NCI-H510A (cell line): ENCODE measurements around the gene HIC2.
"Not testable (repeated sequence)": the region's sequence is repeated elsewhere in the genome, so short reads cannot be mapped to it uniquely, and the experiment has no call there.

Experiments
- DNase-seq: peaks from one replicate; lab custom pipeline; 2025; lab: John Stamatoyannopoulos, UW

HIC2 gene

GRCh38 chr22:21417227-21417746, at the start of gene HIC2:
HIC2 (plus strand) TSS chr22:21417371; CDS start chr22:21442832, 25,461 bp downstream.
- DNase-seq = not testable (repeated sequence)

- DNase-seq = not testable (repeated sequence)
These were observed 48.4 kb upstream of the HIC2 start for GRCh38 chr22:21368603-21369310.

- DNase-seq = not testable (repeated sequence)
These were observed 41.3 kb upstream of the HIC2 start for GRCh38 chr22:21375880-21376279.

GRCh38 chr22:21383701-21384467, 33.3 kb upstream of the HIC2 start, which contains the start of gene RIMBP3B:
RIMBP3B (plus strand) TSS chr22:21383751; CDS start chr22:21383859, 108 bp downstream.
- DNase-seq = not testable (repeated sequence)

- not testable (repeated sequence) for DNase-seq
These were observed 32.5 kb upstream of the HIC2 start for GRCh38 chr22:21384468-21385357.

GRCh38 chr22:21389480-21389879, 27.7 kb upstream of the HIC2 start:
- DNase-seq = not testable (repeated sequence)

DNA sequence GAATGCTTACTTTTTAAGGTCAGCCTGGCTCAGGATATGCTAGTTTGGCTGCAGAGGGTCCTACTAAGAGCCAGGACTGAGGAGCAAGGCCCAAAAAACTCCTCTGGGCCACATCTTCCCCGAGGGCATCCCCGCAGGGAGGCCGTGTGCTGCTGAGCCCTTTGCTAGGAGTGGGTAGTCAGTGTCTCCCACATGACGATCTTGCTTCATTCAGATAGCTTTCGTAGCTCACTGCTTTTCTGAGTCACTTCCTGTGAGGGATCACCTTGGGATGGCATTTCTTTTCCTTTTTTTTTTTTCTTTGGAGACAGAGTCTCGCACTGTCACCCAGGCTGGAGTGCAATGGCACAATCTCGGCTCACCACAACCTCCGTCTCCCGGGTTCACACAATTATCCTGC, 27.2 kb upstream of the HIC2 start:
- not testable (repeated sequence) for DNase-seq

DNA sequence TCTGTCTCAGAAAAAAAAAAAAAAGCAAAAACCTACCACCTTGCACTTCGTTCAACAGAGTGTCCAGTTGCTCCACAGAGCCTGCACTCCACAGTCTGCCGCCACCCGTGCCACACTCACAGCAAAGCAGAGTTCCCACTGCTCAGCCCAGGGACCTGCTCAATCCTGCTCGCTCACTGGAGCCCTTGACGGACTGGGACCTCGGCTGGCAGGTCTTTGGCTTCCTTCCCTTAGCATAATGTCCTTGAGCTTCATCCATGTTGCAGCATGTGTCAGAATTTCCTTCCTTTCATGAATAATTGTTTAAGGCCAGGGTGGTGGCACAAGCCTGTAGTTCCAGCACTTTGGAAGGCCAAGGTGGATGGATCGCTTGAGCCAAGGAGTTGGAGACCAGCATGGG, 22.6 kb upstream of the HIC2 start:
- not testable (repeated sequence) for DNase-seq

GRCh38 chr22:21401197-21401969, 15.8 kb upstream of the HIC2 start:
- not testable (repeated sequence) for DNase-seq

- not testable (repeated sequence) for DNase-seq
These were observed 14.3 kb upstream of the HIC2 start for GRCh38 chr22:21402763-21403314.

DNA sequence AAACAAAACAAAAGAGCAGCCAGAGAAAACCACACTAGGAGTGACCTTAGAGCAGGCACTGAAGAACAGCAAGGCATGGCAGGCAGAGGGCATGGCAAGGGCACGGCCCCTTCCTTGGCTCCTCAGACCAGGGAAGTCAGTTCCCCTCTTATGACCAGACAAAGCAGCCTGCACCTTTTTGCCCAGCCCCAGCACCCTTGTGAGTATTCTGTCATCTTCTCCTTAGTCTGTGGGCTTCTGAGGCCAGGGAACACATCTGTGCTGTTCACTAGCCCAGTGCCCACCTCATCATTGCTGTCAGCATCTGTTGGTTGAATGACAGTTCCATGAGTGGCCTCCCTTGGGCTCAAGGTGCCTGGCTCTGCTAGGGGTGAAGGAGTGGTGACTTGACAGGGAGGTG, 10.0 kb upstream of the HIC2 start:
- not testable (repeated sequence) for DNase-seq

DNA sequence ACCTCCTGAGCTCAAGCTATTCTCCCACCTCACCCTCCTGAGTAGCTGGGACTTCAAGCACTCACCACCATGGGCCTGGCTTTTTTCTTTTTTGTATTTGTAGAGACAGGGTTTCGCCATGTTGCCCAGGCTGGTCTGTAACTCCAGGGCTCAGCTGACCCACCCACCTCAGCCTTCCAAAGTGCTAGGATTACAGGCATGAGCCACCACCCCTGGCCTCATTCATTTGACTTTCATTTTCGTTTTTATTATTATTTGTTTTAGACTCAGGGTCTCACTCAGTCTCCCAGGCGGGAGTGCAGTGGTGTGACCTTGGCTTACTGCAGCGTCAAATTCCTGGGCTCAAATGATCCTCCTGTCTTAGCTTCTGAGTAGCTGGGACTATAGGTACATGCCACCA, 9.4 kb upstream of the HIC2 start:
- DNase-seq = not testable (repeated sequence)

- DNase-seq = not testable (repeated sequence)
These were observed 796 bp upstream of the HIC2 start for GRCh38 chr22:21416375-21416774.

- not testable (repeated sequence) for DNase-seq
These were observed 682 bp downstream of the HIC2 start for GRCh38 chr22:21417853-21418252.

DNA sequence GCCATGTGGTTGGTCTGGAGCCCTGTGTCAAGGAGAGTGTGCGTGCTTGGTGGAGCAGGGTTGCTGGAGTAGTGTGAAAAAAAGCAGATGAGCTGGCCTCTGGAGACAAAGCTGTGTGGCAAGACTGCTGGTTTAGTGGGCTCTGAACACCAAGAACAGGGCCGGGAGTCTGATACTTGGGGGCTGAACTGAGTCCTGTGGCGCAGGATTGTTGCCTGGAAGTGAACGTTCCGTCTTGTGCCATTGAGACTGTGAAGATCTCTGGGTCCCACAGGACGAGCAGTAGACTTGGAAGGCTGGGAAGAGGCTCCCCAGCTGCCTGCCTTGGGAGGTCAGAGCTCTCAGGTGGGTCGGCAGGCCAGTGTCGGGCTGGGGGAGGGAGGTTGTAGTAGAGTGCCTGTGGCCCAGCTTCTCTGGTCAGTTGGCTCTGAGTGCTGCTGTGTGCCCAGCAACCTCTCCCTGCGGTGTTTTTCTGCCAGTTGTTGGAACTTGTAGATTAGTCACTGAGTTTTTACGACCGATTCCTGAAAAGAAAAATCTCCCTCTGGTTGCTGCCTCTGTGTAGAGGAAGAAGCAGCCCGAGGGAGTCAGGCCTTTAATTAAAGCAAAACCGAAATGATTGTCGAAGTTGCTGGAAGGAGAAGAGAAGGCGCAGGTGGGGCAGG, 1.9 kb downstream of the HIC2 start:
- not testable (repeated sequence) for DNase-seq

DNA sequence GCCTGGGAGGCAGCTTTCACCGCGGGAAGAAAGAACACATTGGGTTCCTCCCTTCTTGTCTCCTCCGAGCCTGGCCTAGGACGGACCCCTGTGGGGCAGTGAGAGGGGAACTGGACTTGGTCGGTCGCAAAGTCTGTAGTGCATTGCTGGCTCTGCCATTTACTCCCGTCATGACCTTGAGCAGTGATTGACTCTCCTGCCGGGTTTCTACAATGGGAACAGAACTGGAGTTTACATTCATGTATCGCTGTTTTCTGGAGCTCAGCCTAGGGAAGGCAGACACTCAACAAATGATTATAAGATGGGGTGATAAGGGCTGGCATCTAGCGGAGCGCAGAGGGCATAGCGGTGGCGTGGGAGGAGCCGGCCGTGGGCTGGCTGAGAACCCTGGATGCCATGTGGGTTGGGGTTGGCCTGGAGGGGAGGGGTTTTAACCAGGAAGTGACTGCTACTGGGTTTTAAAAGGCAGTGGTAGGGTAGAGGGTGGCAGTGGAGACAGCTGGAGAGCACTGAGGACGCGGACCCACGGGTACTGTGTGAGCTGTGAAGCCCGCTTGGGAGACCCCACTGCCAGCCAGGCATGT, 3.1 kb downstream of the HIC2 start:
- not testable (repeated sequence) for DNase-seq

DNA sequence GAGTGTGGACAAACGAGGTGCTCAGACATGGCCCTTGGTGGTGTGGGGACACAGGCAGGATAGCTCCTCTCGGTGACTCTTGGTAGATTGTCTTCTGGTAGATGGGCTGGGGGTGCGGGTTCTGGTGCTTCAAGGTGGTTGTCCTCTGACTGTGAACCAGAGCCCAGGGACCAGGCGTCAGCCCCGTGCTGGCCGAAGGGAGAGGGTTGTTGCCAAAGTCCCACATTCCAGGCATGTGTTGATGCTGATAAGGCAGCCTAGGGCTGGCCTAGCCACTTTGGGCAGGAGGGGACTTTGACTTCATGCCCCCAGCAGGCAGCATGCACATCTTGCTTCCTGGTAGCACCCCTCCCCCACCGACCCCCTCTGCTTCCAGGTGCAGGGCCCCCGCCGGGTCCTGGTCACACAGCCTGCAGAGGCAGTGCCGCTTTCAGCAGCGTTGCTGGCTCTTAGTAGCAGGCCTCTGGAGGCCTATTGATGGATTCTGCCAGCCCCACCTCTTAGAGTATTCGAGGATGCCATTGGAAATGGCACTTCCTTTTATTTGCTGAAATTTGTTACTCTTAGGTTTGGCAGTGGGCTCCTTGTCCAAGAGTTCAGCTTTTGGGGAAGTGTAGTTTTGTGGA, 7.0 kb downstream of the HIC2 start:
- not testable (repeated sequence) for DNase-seq

DNA sequence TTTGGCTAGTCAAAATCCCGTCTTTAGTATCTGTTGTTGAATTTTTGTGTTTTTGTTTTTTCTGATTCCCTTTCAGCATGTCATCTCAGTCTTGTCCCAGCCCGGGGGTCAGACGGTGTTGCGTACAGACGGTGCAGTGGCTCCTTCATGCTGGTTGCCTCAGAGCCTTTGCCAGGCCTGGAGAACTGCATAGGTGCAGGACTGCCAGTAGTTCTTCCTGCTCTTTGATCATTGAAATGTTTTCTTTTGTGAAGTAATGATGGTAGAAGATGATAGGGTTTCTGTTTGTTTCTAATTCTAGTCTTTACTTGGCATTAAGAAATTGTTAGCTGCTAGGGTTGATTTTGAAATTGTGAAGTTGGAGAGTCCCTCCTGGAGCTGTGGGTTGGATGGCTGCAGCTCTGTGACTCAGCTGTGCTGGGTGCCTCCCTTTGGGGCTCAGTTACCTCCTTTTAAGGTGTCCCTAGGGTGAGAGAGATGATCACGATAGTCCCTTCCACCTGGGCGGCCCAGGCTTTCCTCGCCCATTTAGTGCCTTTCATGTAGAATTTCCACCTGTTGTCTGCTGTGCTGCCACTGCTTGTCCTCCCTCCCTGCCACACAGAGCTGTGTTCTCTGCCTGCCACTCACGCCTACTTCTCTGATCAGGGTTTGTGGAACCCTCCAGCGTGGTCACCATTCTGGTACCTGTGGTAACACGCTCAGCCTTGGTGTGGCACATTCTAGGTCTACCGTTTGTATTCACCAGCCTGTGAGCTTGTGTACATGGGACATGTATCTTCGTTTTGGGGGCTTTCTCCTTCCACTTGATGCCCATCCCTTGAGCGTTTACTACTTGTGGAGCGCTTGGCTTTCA, 17.4 kb downstream of the HIC2 start:
- DNase-seq = not testable (repeated sequence)
